NT2/D1 (cell line): Measurements from ENCODE around the gene DDO.
"Not testable (repeated sequence)": the region's sequence is repeated elsewhere in the genome, so short reads cannot be mapped to it uniquely, and the experiment has no call there.

Source experiments
- DNase-seq: peaks from one replicate; pipeline ENCODE4 v3.0.0-alpha.2; 2011; ENCODE audit warnings: low read depth, low spot score
- H3K27me3 ChIP-seq: 2 replicates; pipeline ENCODE4 v1.6.0; 2011; ENCODE audit warnings: mild to moderate bottlenecking; ENCODE audit not compliant: insufficient read length, insufficient read depth
- H3K36me3 ChIP-seq: 2 replicates; pipeline ENCODE4 v1.6.1; 2011; ENCODE audit warnings: mild to moderate bottlenecking, low read length, mixed read lengths; ENCODE audit not compliant: insufficient read depth, insufficient read length
- H3K4me1 ChIP-seq: 2 replicates; pipeline ENCODE4 v1.5.1; 2011; ENCODE audit not compliant: insufficient read depth, insufficient read length
- H3K4me3 ChIP-seq: 2 replicates; pipeline ENCODE4 v1.5.1; 2011; ENCODE audit warnings: low read depth; ENCODE audit not compliant: insufficient read length
- H3K9ac ChIP-seq: 2 replicates; pipeline ENCODE4 v1.6.0; 2011; ENCODE audit warnings: low read depth; ENCODE audit not compliant: insufficient read length
- H3K9me3 ChIP-seq: 2 replicates; pipeline ENCODE4 v1.5.1; 2011; ENCODE audit warnings: mild to moderate bottlenecking, low read length; ENCODE audit not compliant: insufficient read depth
- SUZ12 ChIP-seq: IDR thresholded peaks from 2 replicates; pipeline ENCODE4 v1.6.1; 2011; ENCODE audit not compliant: insufficient read length, insufficient read depth; ENCODE audit errors: extremely low read depth
- YY1 ChIP-seq: IDR thresholded peaks from 2 replicates; pipeline ENCODE4 v1.6.1; 2011; ENCODE audit not compliant: insufficient read length, insufficient read depth
- ZNF274 ChIP-seq: IDR thresholded peaks from 2 replicates; pipeline ENCODE4 v1.6.1; 2011; ENCODE audit warnings: mild to moderate bottlenecking, low read depth, low read length

Gene DDO

GRCh38 chr6:110354153-110354552 is 61.2 kb downstream of the DDO start:
- TF ChIP-seq SUZ12 (no peak), YY1 (no peak), ZNF274 (no peak)
- no peak for DNase-seq

DNA sequence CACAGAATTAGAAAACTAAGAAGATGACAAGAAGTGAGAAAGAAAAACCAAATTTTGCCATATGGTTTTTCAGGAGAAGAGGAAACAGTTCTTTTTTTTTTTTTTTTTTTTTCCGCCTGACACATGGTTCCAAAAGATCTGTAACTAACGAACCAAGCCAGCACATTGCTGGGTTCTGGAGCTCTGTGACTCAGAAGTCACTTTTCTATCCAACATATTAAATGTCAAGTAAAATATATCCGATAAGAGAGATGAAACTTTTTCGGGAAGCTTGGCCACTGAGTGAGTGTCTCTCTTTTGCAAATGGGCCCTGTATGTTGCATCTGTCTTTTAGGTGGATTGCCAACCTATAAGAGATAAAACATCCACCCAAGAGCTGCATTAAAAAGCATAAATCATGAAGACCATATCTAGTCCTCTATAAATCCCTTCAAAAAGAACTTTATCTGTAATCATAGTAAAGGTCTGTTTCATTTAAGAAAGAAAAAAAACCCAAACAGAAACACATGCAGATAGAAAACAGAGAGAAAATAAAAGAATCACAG is 61.8 kb downstream of the DDO start:
- Histone ChIP-seq H3K36me3 (no peaks in the 10 kb centered on the region), H3K9ac (no peak overlapping the region), H3K9me3 (no peaks in the 10 kb centered on the region), H3K27me3 (peaks cover 20% of the 10 kb centered on the region), H3K4me3 (no peak overlapping the region), H3K4me1 (peaks cover 10% of the 10 kb centered on the region)
- DNase-seq, result no peak
- no peak for TF ChIP-seq ZNF274

More at GRCh38 chr6:110354153-110354552, 61.2 kb downstream of the DDO start:
- H3K4me1 ChIP-seq, result peaks cover 10% of the 10 kb centered on the region
- peaks cover 26% of the 10 kb centered on the region for H3K27me3 ChIP-seq
- no peaks in the 10 kb centered on the region for H3K36me3 ChIP-seq
- no peak overlapping the region for H3K4me3 ChIP-seq
- no peak overlapping the region for H3K9ac ChIP-seq
- H3K9me3 ChIP-seq, result no peaks in the 10 kb centered on the region

DNA sequence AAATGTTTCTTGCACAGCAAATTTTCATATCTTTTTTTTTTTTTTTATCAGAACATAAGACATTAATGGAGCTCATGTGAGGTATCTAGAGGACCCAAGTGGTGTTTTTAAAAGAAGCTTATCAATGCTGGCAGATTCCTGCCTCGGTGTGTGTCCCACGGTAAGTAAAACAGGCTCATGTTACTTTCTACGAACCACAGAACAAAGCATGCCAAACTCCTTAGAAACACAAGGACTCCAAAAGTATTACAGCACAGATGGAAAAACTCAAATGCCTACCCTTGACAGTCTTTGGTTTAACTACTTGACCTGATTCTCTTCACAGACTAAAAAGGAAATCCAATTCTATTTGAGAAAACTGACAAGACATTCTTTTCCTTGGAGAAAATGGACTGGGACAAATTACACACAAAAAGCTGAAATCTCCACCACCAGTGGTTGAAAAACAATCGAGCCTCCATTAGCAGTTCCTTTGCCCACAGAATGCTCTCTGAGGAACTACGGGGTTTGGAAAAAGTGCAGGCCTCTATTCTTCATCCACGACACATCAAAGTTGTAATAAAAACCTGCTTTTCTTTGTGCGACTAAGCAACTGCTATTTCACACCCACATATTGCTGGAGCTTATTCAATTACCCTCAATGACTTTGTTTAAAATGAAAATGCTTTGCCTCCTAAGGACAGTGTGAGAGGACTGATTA is 62.7 kb downstream of the DDO start:
- H3K27me3 ChIP-seq, result peaks cover 14% of the 10 kb centered on the region
- TF ChIP-seq YY1 (no peak), ZNF274 (no peak), SUZ12 (no peak)
- H3K9me3 ChIP-seq, result no peaks in the 10 kb centered on the region
- DNase-seq, result no peak
- no peaks in the 10 kb centered on the region for H3K36me3 ChIP-seq
- H3K9ac ChIP-seq, result no peak overlapping the region
- H3K4me1 ChIP-seq, result peaks cover 10% of the 10 kb centered on the region
- no peak overlapping the region for H3K4me3 ChIP-seq

GRCh38 chr6:110351986-110352385 is 63.4 kb downstream of the DDO start:
- Histone ChIP-seq H3K9ac (no peak overlapping the region), H3K36me3 (no peaks in the 10 kb centered on the region), H3K4me3 (no peak overlapping the region), H3K9me3 (no peaks in the 10 kb centered on the region), H3K27me3 (peaks cover 7% of the 10 kb centered on the region), H3K4me1 (peaks cover 10% of the 10 kb centered on the region)
- no peak for DNase-seq
- TF ChIP-seq YY1, result no peak

GRCh38 chr6:110351546-110351945 is 63.8 kb downstream of the DDO start:
- Histone ChIP-seq H3K27me3 (peaks cover 3% of the 10 kb centered on the region), H3K36me3 (no peaks in the 10 kb centered on the region), H3K9ac (no peak overlapping the region), H3K4me3 (no peak overlapping the region), H3K9me3 (no peaks in the 10 kb centered on the region), H3K4me1 (peaks cover 7% of the 10 kb centered on the region)
- DNase-seq, result no peak
- TF ChIP-seq ZNF274, result no peak
- TF ChIP-seq SUZ12, result no peak
- TF ChIP-seq YY1, result no peak

- not testable (repeated sequence) for H3K9me3 ChIP-seq, H3K4me1 ChIP-seq, H3K4me3 ChIP-seq, H3K36me3 ChIP-seq, H3K27me3 ChIP-seq, DNase-seq, H3K9ac ChIP-seq
These were observed 64.8 kb downstream of the DDO start for GRCh38 chr6:110350593-110350992.

DNA sequence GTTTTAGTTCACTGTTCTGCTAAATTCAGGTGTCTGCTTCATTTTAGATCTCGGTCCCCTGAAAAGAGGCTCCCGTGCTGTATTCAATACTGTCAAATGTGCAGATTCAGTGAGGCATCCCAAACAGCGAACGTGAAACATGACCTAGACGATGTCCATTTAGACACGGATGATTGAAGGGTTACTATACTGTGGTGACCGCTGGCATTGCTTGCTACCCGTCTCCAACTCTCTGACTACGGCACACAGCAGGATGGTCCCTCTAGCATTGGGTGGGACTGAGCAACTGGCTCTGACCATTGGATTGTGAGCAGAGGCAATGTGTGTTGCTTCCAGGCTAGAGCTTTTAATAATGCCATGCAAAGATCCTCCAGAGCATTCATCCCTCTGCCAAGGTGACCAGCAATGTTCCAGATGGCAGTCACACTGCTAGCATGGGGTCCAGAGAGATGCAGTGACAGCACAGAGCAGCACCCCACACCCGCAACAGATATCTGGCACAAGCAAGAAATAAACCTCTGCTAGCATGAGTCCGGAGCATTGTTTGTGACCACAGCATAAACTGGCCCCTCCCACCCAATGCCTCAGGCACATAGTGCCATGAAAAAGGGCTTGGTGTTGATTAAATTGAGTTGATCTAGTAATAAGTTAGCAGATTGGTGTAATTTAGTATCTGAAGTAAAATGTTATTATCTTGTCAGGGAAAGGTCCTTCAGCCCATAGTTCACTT is 66.2 kb downstream of the DDO start:
- Histone ChIP-seq H3K36me3 (no peaks in the 10 kb centered on the region), H3K4me3 (no peak overlapping the region), H3K4me1 (peaks cover 7% of the 10 kb centered on the region), H3K9me3 (no peaks in the 10 kb centered on the region), H3K9ac (no peak overlapping the region), H3K27me3 (no peaks in the 10 kb centered on the region)
- TF ChIP-seq YY1 (no peak), ZNF274 (no peak), SUZ12 (no peak)
- no peak for DNase-seq
